ENCODE results near the gene ATXN2. TPM values are rescaled to one million over a fixed set of nuclear protein-coding genes. Genes with fewer than 3 reads are reported as not detected.
"Not testable (repeated sequence)": the region's sequence is repeated elsewhere in the genome, so short reads cannot be mapped to it uniquely, and the experiment has no call there.

ATXN2 gene
- total RNA-seq, 2 experiments from 2014 or later, result 21.9 to 23.7 TPM

DNA sequence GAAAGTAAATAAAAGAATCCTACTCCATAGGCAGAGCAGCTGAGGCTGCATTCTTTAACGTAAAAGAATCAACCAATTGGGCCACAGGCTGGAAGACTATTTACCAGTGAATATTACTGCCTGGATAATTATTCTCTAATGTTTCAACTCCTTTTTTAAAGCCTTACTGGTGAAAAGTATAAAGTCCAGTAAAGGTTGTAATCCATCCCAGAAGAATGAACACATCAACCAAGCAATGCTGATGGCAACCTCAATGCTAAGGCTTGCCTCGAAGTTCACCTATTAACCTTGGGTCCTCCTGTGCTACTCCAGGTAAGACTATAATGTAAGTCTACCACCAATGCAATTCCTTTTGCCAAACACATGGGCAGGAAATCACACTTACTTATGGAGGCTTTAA is 77.3 kb downstream of the ATXN2 start:
- Mint-ChIP-seq H3K27me3 (no peaks in the 10 kb centered on the region), H3K27ac (no peak overlapping the region), H3K4me3 (no peak overlapping the region), H3K4me1 (ENCODE audit: low read depth) (no peaks in the 10 kb centered on the region), H3K9me3 (no peaks in the 10 kb centered on the region), H3K36me3 (ENCODE audit: low read depth) (peaks cover 41% of the 10 kb centered on the region)
- no peaks in the 10 kb centered on the region for H3K9me3 ChIP-seq (ENCODE audit: control insufficient read depth in 1 of 2, insufficient read depth in 1 of 2, low read length in 2 of 2)
- H3K4me1 ChIP-seq (ENCODE audit: insufficient read depth, low read length), result no peaks in the 10 kb centered on the region
- H3K4me3 ChIP-seq (ENCODE audit: low read length), result no peak overlapping the region
- TF ChIP-seq, protein P1, sequence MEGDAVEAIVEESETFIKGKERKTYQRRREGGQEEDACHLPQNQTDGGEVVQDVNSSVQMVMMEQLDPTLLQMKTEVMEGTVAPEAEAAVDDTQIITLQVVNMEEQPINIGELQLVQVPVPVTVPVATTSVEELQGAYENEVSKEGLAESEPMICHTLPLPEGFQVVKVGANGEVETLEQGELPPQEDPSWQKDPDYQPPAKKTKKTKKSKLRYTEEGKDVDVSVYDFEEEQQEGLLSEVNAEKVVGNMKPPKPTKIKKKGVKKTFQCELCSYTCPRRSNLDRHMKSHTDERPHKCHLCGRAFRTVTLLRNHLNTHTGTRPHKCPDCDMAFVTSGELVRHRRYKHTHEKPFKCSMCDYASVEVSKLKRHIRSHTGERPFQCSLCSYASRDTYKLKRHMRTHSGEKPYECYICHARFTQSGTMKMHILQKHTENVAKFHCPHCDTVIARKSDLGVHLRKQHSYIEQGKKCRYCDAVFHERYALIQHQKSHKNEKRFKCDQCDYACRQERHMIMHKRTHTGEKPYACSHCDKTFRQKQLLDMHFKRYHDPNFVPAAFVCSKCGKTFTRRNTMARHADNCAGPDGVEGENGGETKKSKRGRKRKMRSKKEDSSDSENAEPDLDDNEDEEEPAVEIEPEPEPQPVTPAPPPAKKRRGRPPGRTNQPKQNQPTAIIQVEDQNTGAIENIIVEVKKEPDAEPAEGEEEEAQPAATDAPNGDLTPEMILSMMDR (IDR thresholded peaks at IDR 0.05), result no peak
- H3K27ac ChIP-seq (ENCODE audit: low read depth in 1 of 2, low read length in 2 of 2), result no peak overlapping the region
- ATAC-seq (ENCODE audit: poor library complexity) (no peak), DNase-seq (no peak)
- H3K27me3 ChIP-seq (ENCODE audit: control insufficient read depth in 1 of 2, insufficient read depth in 2 of 2, low read length in 2 of 2), result no peaks in the 10 kb centered on the region
- ChIA-PET POLR2A (no interaction called here), CTCF (no interaction called here)
- peaks cover 64% of the 10 kb centered on the region for H3K36me3 ChIP-seq (ENCODE audit: insufficient read depth, low read length)
- intact Hi-C loops (cut with DNase I, micrococcal nuclease), result no loop called here

DNA sequence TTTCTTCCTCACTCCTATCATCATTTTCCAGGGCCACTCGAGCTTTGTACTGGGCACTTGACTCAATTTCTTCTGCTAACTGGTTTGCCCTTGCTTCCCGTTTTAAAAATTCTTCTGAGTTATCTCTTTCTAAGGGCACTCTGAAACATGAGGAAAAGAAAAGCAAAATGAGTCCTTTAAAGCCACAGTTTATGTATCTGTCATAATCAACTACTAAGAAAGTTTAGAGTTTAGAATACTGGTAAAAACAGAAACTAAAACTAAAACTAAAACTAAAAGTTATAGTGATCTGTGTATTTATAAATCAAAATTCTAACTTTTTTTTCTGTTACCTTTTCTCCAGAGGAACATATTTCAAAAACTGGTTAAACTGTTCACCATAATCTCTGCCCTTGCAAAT is 79.2 kb downstream of the ATXN2 start:
- Histone ChIP-seq H3K27me3 (ENCODE audit: control insufficient read depth in 1 of 2, insufficient read depth in 2 of 2, low read length in 2 of 2) (no peaks in the 10 kb centered on the region), H3K36me3 (ENCODE audit: insufficient read depth, low read length) (peaks cover 62% of the 10 kb centered on the region), H3K9me3 (ENCODE audit: control insufficient read depth in 1 of 2, insufficient read depth in 1 of 2, low read length in 2 of 2) (no peaks in the 10 kb centered on the region), H3K27ac (ENCODE audit: low read depth in 1 of 2, low read length in 2 of 2) (no peak overlapping the region), H3K4me3 (ENCODE audit: low read length) (no peak overlapping the region), H3K4me1 (ENCODE audit: insufficient read depth, low read length) (no peaks in the 10 kb centered on the region)
- Mint-ChIP-seq H3K27me3 (no peaks in the 10 kb centered on the region), H3K27ac (no peak overlapping the region), H3K4me1 (ENCODE audit: low read depth) (no peaks in the 10 kb centered on the region), H3K36me3 (ENCODE audit: low read depth) (peaks cover 45% of the 10 kb centered on the region), H3K4me3 (no peak overlapping the region), H3K9me3 (no peaks in the 10 kb centered on the region)
- ATAC-seq (ENCODE audit: poor library complexity), result no peak
- no peak for DNase-seq
- CTCF ChIA-PET, result interaction anchor here (1.6 kb wide), 1 partner anchor 123 kb away, joined by 7 read pairs; no protein-coding TSS in a partner anchor
- intact Hi-C loops (cut with DNase I, micrococcal nuclease), result no loop called here
- POLR2A ChIA-PET, result no interaction called here
- TF ChIP-seq, protein P1 (IDR thresholded peaks at IDR 0.05), result no peak

DNA sequence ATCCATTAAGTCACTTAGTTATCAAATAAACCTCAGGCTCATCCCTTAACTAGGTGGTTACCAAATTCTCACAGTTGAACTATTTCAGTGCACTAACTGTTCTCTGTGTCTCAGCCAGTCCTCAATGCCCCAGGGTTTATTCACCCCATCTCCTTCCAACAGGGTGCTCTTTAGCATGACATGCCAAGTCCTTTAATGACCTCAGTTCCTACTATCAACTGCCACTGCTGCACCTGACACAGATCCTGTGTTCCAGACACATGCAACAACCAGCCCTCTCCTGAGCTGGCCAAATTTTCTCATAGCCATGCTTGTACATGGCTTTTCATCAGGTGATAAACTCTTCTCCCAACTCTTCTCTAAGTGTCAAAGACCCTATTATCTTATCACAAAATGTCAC is 80.0 kb downstream of the ATXN2 start:
- Mint-ChIP-seq H3K27ac (no peak overlapping the region), H3K27me3 (no peaks in the 10 kb centered on the region), H3K4me3 (no peak overlapping the region), H3K9me3 (no peaks in the 10 kb centered on the region), H3K36me3 (ENCODE audit: low read depth) (peaks cover 39% of the 10 kb centered on the region), H3K4me1 (ENCODE audit: low read depth) (no peaks in the 10 kb centered on the region)
- ATAC-seq (ENCODE audit: poor library complexity) (no peak), DNase-seq (no peak)
- intact Hi-C loops (cut with DNase I, micrococcal nuclease), result no loop called here
- TF ChIP-seq, protein P1 (IDR thresholded peaks at IDR 0.05), result no peak
- peaks cover 59% of the 10 kb centered on the region for H3K36me3 ChIP-seq (ENCODE audit: insufficient read depth, low read length)
- no peaks in the 10 kb centered on the region for H3K4me1 ChIP-seq (ENCODE audit: insufficient read depth, low read length)
- H3K27ac ChIP-seq (ENCODE audit: low read depth in 1 of 2, low read length in 2 of 2), result no peak overlapping the region
- ChIA-PET CTCF (interaction anchor here (1.6 kb wide), 1 partner anchor 122 kb away, joined by 7 read pairs; no protein-coding TSS in a partner anchor), POLR2A (no interaction called here)
- no peaks in the 10 kb centered on the region for H3K27me3 ChIP-seq (ENCODE audit: control insufficient read depth in 1 of 2, insufficient read depth in 2 of 2, low read length in 2 of 2)
- no peaks in the 10 kb centered on the region for H3K9me3 ChIP-seq (ENCODE audit: control insufficient read depth in 1 of 2, insufficient read depth in 1 of 2, low read length in 2 of 2)
- H3K4me3 ChIP-seq (ENCODE audit: low read length), result no peak overlapping the region

DNA sequence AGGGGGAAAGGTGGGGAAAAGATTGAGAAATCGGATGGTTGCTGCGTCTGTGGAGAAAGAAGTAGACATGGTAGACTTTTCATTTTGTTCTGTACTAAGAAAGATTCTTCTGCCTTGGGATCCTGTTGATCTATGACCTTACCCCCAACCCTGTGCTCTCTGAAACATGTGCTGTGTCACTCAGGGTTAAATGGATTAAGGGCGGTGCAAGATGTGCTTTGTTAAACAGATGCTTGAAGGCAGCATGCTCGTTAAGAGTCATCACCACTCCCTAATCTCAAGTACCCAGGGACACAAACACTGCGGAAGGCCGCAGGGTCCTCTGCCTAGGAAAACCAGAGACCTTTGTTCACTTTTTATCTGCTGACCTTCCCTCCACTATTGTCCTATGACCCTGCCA is 91.4 kb downstream of the ATXN2 start:
- ATAC-seq (ENCODE audit: poor library complexity); H3K27me3 Mint-ChIP-seq; H3K27ac Mint-ChIP-seq; H3K27ac ChIP-seq (ENCODE audit: low read depth in 1 of 2, low read length in 2 of 2); POLR2A ChIA-PET; H3K27me3 ChIP-seq (ENCODE audit: control insufficient read depth in 1 of 2, insufficient read depth in 2 of 2, low read length in 2 of 2); H3K4me3 Mint-ChIP-seq; H3K4me3 ChIP-seq (ENCODE audit: low read length); intact Hi-C loops (cut with DNase I, micrococcal nuclease); H3K9me3 ChIP-seq (ENCODE audit: control insufficient read depth in 1 of 2, insufficient read depth in 1 of 2, low read length in 2 of 2); DNase-seq; H3K9me3 Mint-ChIP-seq; H3K4me1 ChIP-seq (ENCODE audit: insufficient read depth, low read length); H3K4me1 Mint-ChIP-seq (ENCODE audit: low read depth): not testable (repeated sequence)
- H3K36me3 ChIP-seq (ENCODE audit: insufficient read depth, low read length), result peaks cover 47% of the 10 kb centered on the region
- peaks cover 77% of the 10 kb centered on the region for H3K36me3 Mint-ChIP-seq (ENCODE audit: low read depth)
- CTCF ChIA-PET, result interaction anchor here (0.6 kb wide), 2 partner anchors 17 to 170 kb away, joined by 3 read pairs; no protein-coding TSS in a partner anchor

DNA sequence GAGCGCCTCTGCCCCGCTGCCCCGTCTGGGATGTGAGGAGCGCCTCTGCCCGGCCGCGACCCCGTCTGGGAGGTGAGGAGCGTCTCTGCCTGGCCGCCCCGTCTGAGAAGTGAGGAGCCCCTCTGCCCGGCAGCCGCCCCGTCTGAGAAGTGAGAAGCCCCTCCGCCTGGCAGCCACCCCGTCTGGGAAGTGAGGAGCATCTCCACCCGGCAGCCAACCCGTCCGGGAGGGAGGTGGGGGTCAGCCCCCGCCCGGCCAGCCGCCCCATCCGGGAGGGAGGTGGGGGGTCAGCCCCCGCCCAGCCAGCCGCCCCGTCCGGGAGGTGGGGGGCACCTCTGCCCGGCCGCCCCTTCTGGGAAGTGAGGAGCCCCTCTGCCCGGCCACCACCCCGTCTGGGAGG is 91.9 kb downstream of the ATXN2 start:
- peaks cover 45% of the 10 kb centered on the region for H3K36me3 ChIP-seq (ENCODE audit: insufficient read depth, low read length)
- intact Hi-C loops (cut with DNase I, micrococcal nuclease); H3K9me3 ChIP-seq (ENCODE audit: control insufficient read depth in 1 of 2, insufficient read depth in 1 of 2, low read length in 2 of 2); H3K27me3 ChIP-seq (ENCODE audit: control insufficient read depth in 1 of 2, insufficient read depth in 2 of 2, low read length in 2 of 2); POLR2A ChIA-PET; H3K4me1 ChIP-seq (ENCODE audit: insufficient read depth, low read length); H3K27me3 Mint-ChIP-seq; ATAC-seq (ENCODE audit: poor library complexity); CTCF ChIA-PET; H3K27ac ChIP-seq (ENCODE audit: low read depth in 1 of 2, low read length in 2 of 2); H3K27ac Mint-ChIP-seq; DNase-seq; H3K9me3 Mint-ChIP-seq; H3K4me3 ChIP-seq (ENCODE audit: low read length); H3K4me1 Mint-ChIP-seq (ENCODE audit: low read depth); H3K4me3 Mint-ChIP-seq: not testable (repeated sequence)
- peaks cover 77% of the 10 kb centered on the region for H3K36me3 Mint-ChIP-seq (ENCODE audit: low read depth)

Measured in CD4-positive, alpha-beta T cell (primary cell).